GM18502 (cell line): ENCODE results near the gene TCFL5.
"Not testable (repeated sequence)": the region's sequence is repeated elsewhere in the genome, so short reads cannot be mapped to it uniquely, and the experiment has no call there.

Experiments used
- ATAC-seq: cut with Tn5 transposase; IDR thresholded peaks from one replicate; pipeline ENCODE4 v1.9.1; 2021; ENCODE audit warnings: mild to moderate bottlenecking; ENCODE audit not compliant: unreplicated experiment, poor library complexity

TCFL5 gene

GRCh38 chr20:62880935-62881661 is 19.5 kb upstream of the TCFL5 start:
- ATAC-seq = no peak

- ATAC-seq = no peak
These were observed 18.7 kb upstream of the TCFL5 start for GRCh38 chr20:62880147-62880934.

- no peak for ATAC-seq
These were observed 17.9 kb upstream of the TCFL5 start for GRCh38 chr20:62879275-62880146.

GRCh38 chr20:62878244-62879038 is 16.8 kb upstream of the TCFL5 start:
- ATAC-seq = no peak

- ATAC-seq = no peak
These were observed 15.5 kb upstream of the TCFL5 start for GRCh38 chr20:62876902-62877816.

- ATAC-seq = no peak
These were observed 14.9 kb upstream of the TCFL5 start for GRCh38 chr20:62876501-62876901.

GRCh38 chr20:62875419-62876361 is 14.1 kb upstream of the TCFL5 start:
- ATAC-seq = no peak

GRCh38 chr20:62874964-62875344 is 13.3 kb upstream of the TCFL5 start:
- ATAC-seq = no peak

GRCh38 chr20:62873681-62874031 is 12.0 kb upstream of the TCFL5 start:
- ATAC-seq = not testable (repeated sequence)

- no peak for ATAC-seq
These were observed 11.7 kb upstream of the TCFL5 start for GRCh38 chr20:62873280-62873679.

GRCh38 chr20:62872862-62873261 is 11.2 kb upstream of the TCFL5 start:
- ATAC-seq = no peak

GRCh38 chr20:62872184-62872847 is 10.7 kb upstream of the TCFL5 start:
- ATAC-seq = no peak

GRCh38 chr20:62864207-62864606 is 2.6 kb upstream of the TCFL5 start:
- no peak for ATAC-seq

- peak; percentile 35 for ATAC-seq
These were observed 514 bp downstream of the TCFL5 start for GRCh38 chr20:62860924-62861691.

- no peak for ATAC-seq
These were observed 1.2 kb downstream of the TCFL5 start for GRCh38 chr20:62860391-62860923.

- ATAC-seq = no peak
These were observed 1.9 kb downstream of the TCFL5 start for GRCh38 chr20:62859721-62860120.
